Measurements from ENCODE around the gene ZNF544.

GRCh38 chr19:58217607-58218391 lies 10.9 kb upstream of the ZNF544 start:
- TF ChIP-seq POLR2AphosphoS5 (IDR thresholded peaks at IDR 0.05; ENCODE audit: low read depth, low read length) (no peak), POLR2A (IDR thresholded peaks at IDR 0.05; ENCODE audit: low read depth, low read length) (no peak), POU2F2 (IDR thresholded peaks at IDR 0.05; ENCODE audit: low read depth, low read length) (no peak), TAF1 (IDR thresholded peaks at IDR 0.05; ENCODE audit: low read depth, low read length) (no peak)

Data from GM12891 (cell line).